Progenitor cell of endocrine pancreas (in vitro differentiated cells): ENCODE results near the gene MSL2. TPM values are rescaled to one million over a fixed set of nuclear protein-coding genes. Genes with fewer than 3 reads are reported as not detected.
"Not testable (repeated sequence)": the region's sequence is repeated elsewhere in the genome, so short reads cannot be mapped to it uniquely, and the experiment has no call there.

Source experiments
- DNase-seq: peaks from one replicate; pipeline ENCODE4 v3.0.0; 2021; ENCODE audit warnings: low spot score; ENCODE audit not compliant: unreplicated experiment
- H3K27ac Mint-ChIP-seq: 2 replicates; pipeline ENCODE4 v1.8.0; 2021; ENCODE audit warnings: mild to moderate bottlenecking, moderate library complexity, mixed read lengths
- H3K27me3 Mint-ChIP-seq: 2 replicates; pipeline ENCODE4 v1.8.0; 2021; ENCODE audit warnings: mixed read lengths
- H3K36me3 Mint-ChIP-seq: 2 replicates; pipeline ENCODE4 v1.8.0; 2022; ENCODE audit warnings: mixed read lengths; ENCODE audit not compliant: insufficient read depth
- H3K4me1 Mint-ChIP-seq: 2 replicates; pipeline ENCODE4 v1.8.0; 2021; ENCODE audit warnings: low read depth, mixed read lengths
- H3K4me3 Mint-ChIP-seq: 2 replicates; pipeline ENCODE4 v1.8.0; 2021; ENCODE audit warnings: low read depth, mild to moderate bottlenecking, moderate library complexity, mixed read lengths
- H3K9me3 Mint-ChIP-seq: 2 replicates; pipeline ENCODE4 v1.8.0; 2021; ENCODE audit warnings: low read depth, mixed read lengths
- total RNA-seq: library from RNA; stranded (reverse); gene quantifications from 2 replicates; pipeline ENCODE4 v1.2.1, GENCODE V29; 2021
- TF ChIP-seq, protein P1 (sequence below): fragments of 200-600 bp; sonication (generic); IDR thresholded peaks from one replicate; pipeline ENCODE4 v1.5.0; 2021; ENCODE audit warnings: antibody characterized with exemption, mild to moderate bottlenecking; ENCODE audit not compliant: unreplicated experiment

The MSL2 gene
- total RNA-seq, 1 donor from 2014 or later, result 39.9 TPM

DNA sequence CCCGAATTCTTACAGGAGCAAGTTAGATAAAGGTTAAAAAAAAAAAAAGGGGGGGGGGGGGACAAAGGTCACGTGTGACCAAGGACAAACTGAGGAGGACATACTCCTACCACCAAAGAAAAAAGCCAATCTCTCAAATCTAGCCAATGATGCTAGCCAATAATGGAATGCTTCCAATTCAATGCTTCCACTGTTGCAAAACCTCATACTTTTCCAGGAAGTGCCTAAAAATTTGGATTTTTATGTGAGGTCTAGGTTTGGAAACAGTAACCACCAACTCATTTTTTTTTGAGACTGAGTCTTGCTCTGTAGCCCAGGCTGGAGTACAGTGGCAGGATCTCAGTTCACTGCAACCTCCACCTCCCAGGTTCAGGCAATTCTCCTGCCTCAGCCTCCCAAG, 11.4 kb downstream of the MSL2 start:
- no peaks in the 10 kb centered on the region for H3K27me3 Mint-ChIP-seq
- no peaks in the 10 kb centered on the region for H3K36me3 Mint-ChIP-seq
- no peak overlapping the region for H3K4me3 Mint-ChIP-seq
- no peaks in the 10 kb centered on the region for H3K9me3 Mint-ChIP-seq
- TF ChIP-seq, protein P1, sequence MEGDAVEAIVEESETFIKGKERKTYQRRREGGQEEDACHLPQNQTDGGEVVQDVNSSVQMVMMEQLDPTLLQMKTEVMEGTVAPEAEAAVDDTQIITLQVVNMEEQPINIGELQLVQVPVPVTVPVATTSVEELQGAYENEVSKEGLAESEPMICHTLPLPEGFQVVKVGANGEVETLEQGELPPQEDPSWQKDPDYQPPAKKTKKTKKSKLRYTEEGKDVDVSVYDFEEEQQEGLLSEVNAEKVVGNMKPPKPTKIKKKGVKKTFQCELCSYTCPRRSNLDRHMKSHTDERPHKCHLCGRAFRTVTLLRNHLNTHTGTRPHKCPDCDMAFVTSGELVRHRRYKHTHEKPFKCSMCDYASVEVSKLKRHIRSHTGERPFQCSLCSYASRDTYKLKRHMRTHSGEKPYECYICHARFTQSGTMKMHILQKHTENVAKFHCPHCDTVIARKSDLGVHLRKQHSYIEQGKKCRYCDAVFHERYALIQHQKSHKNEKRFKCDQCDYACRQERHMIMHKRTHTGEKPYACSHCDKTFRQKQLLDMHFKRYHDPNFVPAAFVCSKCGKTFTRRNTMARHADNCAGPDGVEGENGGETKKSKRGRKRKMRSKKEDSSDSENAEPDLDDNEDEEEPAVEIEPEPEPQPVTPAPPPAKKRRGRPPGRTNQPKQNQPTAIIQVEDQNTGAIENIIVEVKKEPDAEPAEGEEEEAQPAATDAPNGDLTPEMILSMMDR, result no peak
- DNase-seq, result no peak
- H3K4me1 Mint-ChIP-seq, result peaks cover 29% of the 10 kb centered on the region
- H3K27ac Mint-ChIP-seq, result no peak overlapping the region

GRCh38 chr3:136181741-136182140, 14.4 kb downstream of the MSL2 start:
- Mint-ChIP-seq H3K36me3 (no peaks in the 10 kb centered on the region), H3K4me3 (no peak overlapping the region), H3K27me3 (no peaks in the 10 kb centered on the region), H3K4me1 (peaks cover 18% of the 10 kb centered on the region), H3K9me3 (no peaks in the 10 kb centered on the region), H3K27ac (no peak overlapping the region)
- TF ChIP-seq, protein P1, result no peak
- no peak for DNase-seq

DNA sequence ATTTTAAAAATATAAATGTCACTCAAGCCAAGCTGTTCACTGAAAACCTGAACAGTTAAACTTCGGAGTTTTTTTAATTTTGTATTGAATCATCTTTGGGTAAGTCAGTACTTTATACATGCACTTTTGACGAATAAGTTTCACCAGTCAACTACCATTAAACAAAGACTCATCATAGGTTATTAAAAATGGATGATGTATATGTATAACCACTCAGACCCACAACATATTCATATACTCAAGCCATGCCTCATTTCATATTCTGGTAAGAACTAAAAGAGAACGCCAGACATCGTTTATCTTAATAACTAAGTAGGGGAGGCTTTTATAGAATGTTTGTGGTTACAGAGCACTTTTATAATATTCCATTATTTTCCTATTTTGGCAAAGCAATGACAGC, 18.3 kb downstream of the MSL2 start:
- H3K4me3 Mint-ChIP-seq, result no peak overlapping the region
- H3K27ac Mint-ChIP-seq, result no peak overlapping the region
- no peaks in the 10 kb centered on the region for H3K36me3 Mint-ChIP-seq
- TF ChIP-seq, protein P1, result no peak
- peaks cover 16% of the 10 kb centered on the region for H3K4me1 Mint-ChIP-seq
- H3K27me3 Mint-ChIP-seq, result no peaks in the 10 kb centered on the region
- no peaks in the 10 kb centered on the region for H3K9me3 Mint-ChIP-seq
- no peak for DNase-seq

DNA sequence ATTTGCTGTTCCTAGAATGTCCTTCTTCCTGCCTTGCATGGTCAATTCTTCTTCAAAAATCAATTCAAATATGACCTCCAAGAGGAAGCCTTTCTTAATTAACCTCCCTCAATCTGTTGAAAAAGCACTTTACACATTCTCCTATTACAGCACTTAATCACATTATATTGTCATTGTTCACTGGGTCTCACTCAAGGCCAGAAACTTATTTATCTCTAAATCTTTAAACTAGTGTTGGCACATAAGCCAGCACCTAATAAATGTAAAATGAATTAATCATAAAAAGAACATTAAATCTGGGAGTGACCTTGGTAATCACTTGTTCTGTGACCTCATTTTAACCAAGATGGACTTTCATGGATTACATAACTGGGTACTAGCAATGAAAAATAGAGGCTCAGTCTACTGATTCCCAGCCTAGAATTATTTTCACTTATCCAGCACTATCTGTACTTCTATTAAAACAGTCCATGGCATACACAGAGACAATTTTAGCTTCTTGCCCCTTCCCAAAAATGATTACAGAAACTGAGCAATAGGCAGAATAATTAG, 22.1 kb downstream of the MSL2 start:
- Mint-ChIP-seq H3K27me3 (no peaks in the 10 kb centered on the region), H3K27ac (no peak overlapping the region), H3K4me1 (peaks cover 7% of the 10 kb centered on the region), H3K9me3 (no peaks in the 10 kb centered on the region), H3K4me3 (no peak overlapping the region), H3K36me3 (no peaks in the 10 kb centered on the region)
- TF ChIP-seq, protein P1, result no peak
- DNase-seq, result no peak

DNA sequence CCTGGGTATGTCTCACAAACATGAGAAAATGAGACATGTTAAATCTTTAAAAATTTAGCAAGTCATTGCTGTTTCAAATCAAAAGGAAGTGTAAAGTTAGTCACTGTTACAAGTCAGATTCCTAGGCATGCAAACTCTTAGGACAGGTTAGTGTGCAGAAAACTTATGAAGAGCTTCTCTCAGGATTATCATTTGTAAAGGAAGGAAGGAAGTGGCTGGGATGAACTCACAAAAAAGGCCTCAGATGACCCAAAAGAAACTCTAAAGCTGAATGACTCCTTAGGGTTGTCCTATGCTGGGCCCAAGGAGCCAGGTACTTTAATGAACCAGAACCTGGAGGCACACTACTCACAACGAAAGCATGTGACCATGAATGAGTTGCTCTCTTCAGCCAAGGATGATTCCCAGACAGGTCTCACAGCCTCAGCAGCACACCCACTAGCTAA, 25.0 kb downstream of the MSL2 start:
- no peak overlapping the region for H3K4me3 Mint-ChIP-seq
- H3K27ac Mint-ChIP-seq, result no peak overlapping the region
- H3K4me1 Mint-ChIP-seq, result peaks cover 14% of the 10 kb centered on the region
- H3K36me3 Mint-ChIP-seq, result no peaks in the 10 kb centered on the region
- no peaks in the 10 kb centered on the region for H3K27me3 Mint-ChIP-seq
- TF ChIP-seq, protein P1, result no peak
- DNase-seq, result no peak
- peaks cover 5% of the 10 kb centered on the region for H3K9me3 Mint-ChIP-seq

GRCh38 chr3:136168236-136168635, 27.9 kb downstream of the MSL2 start:
- not testable (repeated sequence) for DNase-seq, H3K27ac Mint-ChIP-seq, H3K9me3 Mint-ChIP-seq, H3K4me3 Mint-ChIP-seq, H3K27me3 Mint-ChIP-seq, H3K36me3 Mint-ChIP-seq
- H3K4me1 Mint-ChIP-seq, result peaks cover 17% of the 10 kb centered on the region
